ENCODE data around the gene RIMBP2.

RIMBP2 gene

GRCh38 chr12:130391186-130391585 lies 324.9 kb downstream of the RIMBP2 start:
- DNase-seq: no peak

GRCh38 chr12:130385193-130385592 lies 330.9 kb downstream of the RIMBP2 start:
- DNase-seq: no peak

- no peak for DNase-seq
Observed at GRCh38 chr12:130384234-130384633, 331.9 kb downstream of the RIMBP2 start.

- DNase-seq: no peak
Observed at GRCh38 chr12:130382818-130383217, 333.3 kb downstream of the RIMBP2 start.

- no peak for DNase-seq
Observed at GRCh38 chr12:130375296-130376287, 340.5 kb downstream of the RIMBP2 start.

GRCh38 chr12:130374083-130374482 lies 342.0 kb downstream of the RIMBP2 start:
- no peak for DNase-seq

GRCh38 chr12:130372936-130373335 lies 343.2 kb downstream of the RIMBP2 start:
- no peak for DNase-seq

- DNase-seq: no peak
Observed at GRCh38 chr12:130371296-130371695, 344.8 kb downstream of the RIMBP2 start.

- no peak for DNase-seq
Observed at GRCh38 chr12:130369816-130370215, 346.3 kb downstream of the RIMBP2 start.

- DNase-seq: no peak
Observed at GRCh38 chr12:130367523-130367922, 348.6 kb downstream of the RIMBP2 start.

- no peak for DNase-seq
Observed at GRCh38 chr12:130367003-130367402, 349.1 kb downstream of the RIMBP2 start.

- no peak for DNase-seq
Observed at GRCh38 chr12:130366159-130366558, 349.9 kb downstream of the RIMBP2 start.

GRCh38 chr12:130364578-130364977 lies 351.5 kb downstream of the RIMBP2 start:
- no peak for DNase-seq

GRCh38 chr12:130362060-130362459 lies 354.0 kb downstream of the RIMBP2 start:
- DNase-seq: no peak

GRCh38 chr12:130357729-130358330 lies 358.3 kb downstream of the RIMBP2 start:
- no peak for DNase-seq

GRCh38 chr12:130357241-130357640 lies 358.9 kb downstream of the RIMBP2 start:
- no peak for DNase-seq

GRCh38 chr12:130356222-130356621 lies 359.9 kb downstream of the RIMBP2 start:
- DNase-seq: no peak

- DNase-seq: no peak
Observed at GRCh38 chr12:130354407-130354806, 361.7 kb downstream of the RIMBP2 start.

GRCh38 chr12:130353081-130353480 lies 363.0 kb downstream of the RIMBP2 start:
- no peak for DNase-seq

GRCh38 chr12:130351326-130351725 lies 364.8 kb downstream of the RIMBP2 start:
- DNase-seq: no peak

GRCh38 chr12:130350715-130351114 lies 365.4 kb downstream of the RIMBP2 start:
- DNase-seq: no peak

- no peak for DNase-seq
Observed at GRCh38 chr12:130347588-130347987, 368.5 kb downstream of the RIMBP2 start.
